Parathyroid adenoma (tissue), 2 donors: ENCODE measurements around the gene ACP7.

Experiments
- H2AFZ ChIP-seq: fragments of 300-600 bp; sonication (generic); one replicate; pipeline ENCODE4 v1.7.0; 2017; ENCODE audit warnings: antibody characterized with exemption, mild to moderate bottlenecking
- H3K27ac ChIP-seq: fragments of 300-600 bp; sonication (generic); one replicate; pipeline ENCODE4 v1.7.0; 2017
- H3K27me3 ChIP-seq: fragments of 300-600 bp; sonication (generic); one replicate; pipeline ENCODE4 v1.7.0; 2017; ENCODE audit warnings: low read length; ENCODE audit not compliant: control insufficient read depth, insufficient read depth
- H3K36me3 ChIP-seq: fragments of 300-600 bp; sonication (generic); one replicate; pipeline ENCODE4 v1.7.0; 2017; ENCODE audit warnings: low read length; ENCODE audit not compliant: control insufficient read depth, insufficient read depth
- H3K4me1 ChIP-seq: fragments of 300-600 bp; sonication (generic); one replicate; pipeline ENCODE4 v1.7.0; 2017; ENCODE audit warnings: control low read depth
- H3K4me2 ChIP-seq: fragments of 300-600 bp; sonication (generic); one replicate; pipeline ENCODE4 v1.7.0; 2017; ENCODE audit warnings: low read length
- H3K4me3 ChIP-seq: fragments of 300-600 bp; sonication (generic); one replicate; pipeline ENCODE4 v1.7.0; 2017; ENCODE audit warnings: low read depth, low read length
- H3K79me2 ChIP-seq: fragments of 300-600 bp; sonication (generic); one replicate; pipeline ENCODE4 v1.7.0; 2017; ENCODE audit warnings: control low read depth
- H3K9ac ChIP-seq: fragments of 300-600 bp; sonication (generic); one replicate; pipeline ENCODE4 v1.7.0; 2017; ENCODE audit warnings: mild to moderate bottlenecking
- H3K9me3 ChIP-seq: fragments of 300-600 bp; sonication (generic); one replicate; pipeline ENCODE4 v1.7.0; 2017; ENCODE audit warnings: low read length; ENCODE audit not compliant: control insufficient read depth
- CTCF ChIP-seq: fragments of 300-600 bp; sonication (generic); IDR thresholded peaks from one replicate; pipeline ENCODE4 v1.7.0; 2017; ENCODE audit warnings: antibody characterized with exemption, mild to moderate bottlenecking
- donor health status: primary hyperparathyroidism.

Gene ACP7

DNA sequence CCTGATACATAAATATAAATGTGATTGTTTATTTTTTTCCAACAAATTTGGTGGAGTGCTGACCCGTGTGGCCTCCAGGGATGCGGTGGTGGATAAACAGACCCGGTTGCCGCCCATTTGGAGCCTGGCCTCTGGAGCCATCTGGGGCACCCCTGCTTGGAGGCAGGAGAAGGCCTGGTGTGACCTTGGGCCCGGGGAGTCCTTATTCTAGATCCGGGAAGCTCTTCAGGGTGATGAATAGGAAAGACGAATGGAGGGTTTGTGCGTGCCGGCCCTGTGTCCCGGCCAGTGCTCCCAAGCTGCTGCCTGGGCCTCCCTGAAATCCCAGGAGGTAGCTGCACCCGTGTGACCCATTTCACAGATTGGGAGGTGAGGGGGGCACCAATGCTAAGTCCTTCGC lies 53.0 kb downstream of the ACP7 start:
- no peak for TF ChIP-seq CTCF
- no peak overlapping the region for H3K27ac ChIP-seq
- peaks cover 38% of the 10 kb centered on the region for H3K4me1 ChIP-seq
- H3K4me3 ChIP-seq: no peak overlapping the region
- no peak overlapping the region for H3K4me2 ChIP-seq
- H3K9ac ChIP-seq: no peak overlapping the region
- H2AFZ ChIP-seq: no peak overlapping the region
- H3K36me3 ChIP-seq: no peaks in the 10 kb centered on the region
- H3K27me3 ChIP-seq: no peaks in the 10 kb centered on the region
- no peaks in the 10 kb centered on the region for H3K9me3 ChIP-seq
- peaks cover 93% of the 10 kb centered on the region for H3K79me2 ChIP-seq

- no peak overlapping the region for H3K27ac ChIP-seq
- no peak overlapping the region for H3K9ac ChIP-seq
- H2AFZ ChIP-seq: no peak overlapping the region
- H3K79me2 ChIP-seq: peaks cover 88% of the 10 kb centered on the region
- no peaks in the 10 kb centered on the region for H3K9me3 ChIP-seq
- H3K27me3 ChIP-seq: no peaks in the 10 kb centered on the region
- no peak overlapping the region for H3K4me2 ChIP-seq
- peaks cover 27% of the 10 kb centered on the region for H3K4me1 ChIP-seq
- no peak for TF ChIP-seq CTCF
- H3K4me3 ChIP-seq: no peak overlapping the region
- H3K36me3 ChIP-seq: no peaks in the 10 kb centered on the region
Observed at GRCh38 chr19:39138221-39139211, 54.3 kb downstream of the ACP7 start.

DNA sequence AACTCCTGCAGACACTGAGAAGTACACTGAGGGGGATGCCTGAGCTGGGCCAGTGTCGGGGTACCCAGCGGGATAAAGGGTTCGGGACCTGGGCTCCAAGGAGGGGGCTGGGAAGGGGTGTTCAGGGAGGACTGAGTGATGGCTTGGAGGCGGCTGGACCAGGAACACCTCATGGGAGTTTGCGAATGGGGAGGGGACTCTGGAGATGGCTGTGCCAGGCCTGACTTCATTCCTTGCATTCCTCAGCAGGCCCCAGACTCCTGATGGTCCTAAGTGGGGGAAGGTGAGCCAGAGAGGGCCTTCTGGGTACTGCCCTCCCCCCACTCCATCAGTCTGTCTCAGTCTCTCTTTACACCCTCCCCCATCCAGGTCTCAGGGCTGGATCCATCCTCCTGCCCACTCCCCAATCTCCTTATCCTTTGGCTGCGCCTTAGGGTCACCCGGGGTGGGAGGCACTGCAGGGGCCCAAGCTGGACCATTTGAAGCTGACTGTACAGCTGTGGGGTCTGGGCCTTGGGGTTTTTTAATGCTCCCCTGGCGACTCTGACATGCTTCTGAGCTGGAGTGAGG lies 55.2 kb downstream of the ACP7 start:
- H3K4me2 ChIP-seq: no peak overlapping the region
- no peak overlapping the region for H3K9ac ChIP-seq
- H3K9me3 ChIP-seq: no peaks in the 10 kb centered on the region
- peaks cover 27% of the 10 kb centered on the region for H3K4me1 ChIP-seq
- H2AFZ ChIP-seq: no peak overlapping the region
- no peaks in the 10 kb centered on the region for H3K27me3 ChIP-seq
- H3K79me2 ChIP-seq: peaks cover 79% of the 10 kb centered on the region
- H3K4me3 ChIP-seq: no peak overlapping the region
- no peak for TF ChIP-seq CTCF
- no peak overlapping the region for H3K27ac ChIP-seq
- H3K36me3 ChIP-seq: no peaks in the 10 kb centered on the region

DNA sequence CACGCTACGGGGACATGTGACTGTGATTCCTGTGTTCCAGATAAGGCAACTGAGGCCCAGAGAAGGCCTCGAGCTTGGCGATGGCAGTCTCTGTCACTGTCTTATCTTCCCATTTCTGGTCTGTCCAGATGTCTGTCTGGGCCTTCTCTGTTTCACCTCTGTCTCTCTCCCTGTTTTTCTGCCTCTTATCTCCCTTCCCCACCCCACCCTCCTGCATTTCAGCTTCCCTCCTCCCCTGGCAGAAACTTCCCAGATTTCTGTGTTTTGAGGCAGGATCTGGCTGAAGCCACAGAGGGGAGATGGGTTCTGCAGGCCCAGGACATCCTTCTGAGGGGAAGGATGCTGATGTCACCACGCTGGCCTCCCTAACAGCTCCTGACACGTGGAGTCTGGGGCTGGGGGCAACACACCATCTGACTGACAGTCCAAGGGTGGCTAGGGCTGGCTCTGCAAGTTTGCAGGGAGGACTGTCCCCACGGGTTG lies 55.8 kb downstream of the ACP7 start:
- H3K27ac ChIP-seq: no peak overlapping the region
- no peak overlapping the region for H2AFZ ChIP-seq
- H3K9ac ChIP-seq: no peak overlapping the region
- TF ChIP-seq CTCF: no peak
- H3K27me3 ChIP-seq: no peaks in the 10 kb centered on the region
- H3K4me2 ChIP-seq: no peak overlapping the region
- H3K36me3 ChIP-seq: no peaks in the 10 kb centered on the region
- no peaks in the 10 kb centered on the region for H3K9me3 ChIP-seq
- no peak overlapping the region for H3K4me3 ChIP-seq
- H3K4me1 ChIP-seq: peaks cover 32% of the 10 kb centered on the region
- H3K79me2 ChIP-seq: peaks cover 74% of the 10 kb centered on the region
